ENCODE results near the gene TMEM88. TPM values are rescaled to one million over a fixed set of nuclear protein-coding genes. Genes with fewer than 3 reads are reported as not detected.

Gene TMEM88
- total and polyA plus RNA-seq, 2 donors (not counting 1 experiment from before 2014, with no cell fraction given): 5.1 to 9.5 TPM

GRCh38 chr17:7834957-7835813 lies 19.7 kb upstream of the TMEM88 start:
- DNase-seq (peak; percentile 96), ATAC-seq (ENCODE audit: low read depth) (peak; percentile 44)
- ChIA-PET POLR2A (interaction anchor here (0.5 to 3.2 kb wide), 10 partner anchors 9 to 351 kb away, joined by 3 to 21 read pairs (median 7); partner anchors contain the start of genes CYB5D1, NAA38, POLR2A and TP53), CTCF (interaction anchor here (0.6 to 5.3 kb wide), 16 partner anchors 10 to 222 kb away, joined by 3 to 53 read pairs (median 6); partner anchors contain the start of genes CYB5D1 and NAA38)
- Histone ChIP-seq H3K9me3 (ENCODE audit: control extremely low read depth in 1 of 3, control insufficient read depth in 2 of 3, insufficient read depth in 1 of 3, low read length in 2 of 3) (peaks cover 0 to 4% (median 0%) of the 10 kb centered on the region in 3 donors), H3K9ac (ENCODE audit: low read length) (peak overlapping the region; percentile 83), H3K27ac (ENCODE audit: low read length in 2 of 2) (peak overlapping the region; percentile 93 to 100), H3K27me3 (replicated peaks in 1 of 4; ENCODE audit: control extremely low read depth in 1 of 4, control insufficient read depth in 3 of 4, insufficient read depth in 4 of 4, low read length in 3 of 4) (peaks cover 0 to 13% (median under 1%) of the 10 kb centered on the region in 4 experiments), H2AFZ (ENCODE audit: insufficient read depth, low read depth, low read length, poor library complexity, severe bottlenecking) (peak overlapping the region; percentile 34), H3K4me3 (ENCODE audit: control extremely low read depth in 1 of 5, extremely low read depth in 1 of 5, insufficient read depth in 1 of 5, low read depth in 2 of 5, low read length in 4 of 5) (peak overlapping the region; percentile 42 to 99 (median 95)), H3K4me2 (replicated peaks; ENCODE audit: low read depth, low read length, poor library complexity, severe bottlenecking) (peak overlapping the region; percentile 99), H4K20me1 (ENCODE audit: control insufficient read depth, insufficient read depth, low read length, poor library complexity, severe bottlenecking) (peaks cover 24% of the 10 kb centered on the region), H3K36me3 (replicated peaks in 1 of 2; ENCODE audit: control extremely low read depth in 1 of 2, control insufficient read depth in 1 of 2, extremely low read depth in 1 of 2, insufficient read depth in 2 of 2, low read length in 1 of 2) (no peaks in the 10 kb centered on the region), H3K79me2 (ENCODE audit: control insufficient read depth, insufficient read depth, low read length) (peaks cover 30% of the 10 kb centered on the region), H3K4me1 (ENCODE audit: control insufficient read depth in 2 of 2, insufficient read depth in 2 of 2, low read length in 2 of 2) (peaks cover 38 to 56% of the 10 kb centered on the region in 2 donors)
- peaks cover 15% of the 10 kb centered on the region for H3K27me3 Mint-ChIP-seq
- WGBS (ENCODE audit: insufficient coverage): under 1% methylated on average over 68 of the region's 69 CpGs
- peaks cover 46% of the 10 kb centered on the region for H3K4me1 Mint-ChIP-seq
- peak overlapping the region; percentile 99 for H3K4me3 Mint-ChIP-seq
- H3K27ac Mint-ChIP-seq: peak overlapping the region; percentile 97
- TF ChIP-seq EZH2 (IDR thresholded peaks at IDR 0.05; ENCODE audit: borderline replicate concordance, insufficient read depth, low read depth, low read length, poor library complexity, severe bottlenecking) (no peak), CTCF (IDR thresholded peaks at IDR 0.05) (peak; percentile 86)
- no peaks in the 10 kb centered on the region for H3K9me3 Mint-ChIP-seq (ENCODE audit: insufficient read depth)
- intact Hi-C loops (cut with micrococcal nuclease): loop anchor here (1.0 to 10.0 kb wide), 8 partner anchors 9 to 1180 kb away; partner anchors contain the start of genes C17orf100, CNTROB, MED31 and NAA38
